A172 (cell line): ENCODE results near the gene ANKRD11. TPM values are rescaled to one million over a fixed set of nuclear protein-coding genes. Genes with fewer than 3 reads are reported as not detected.
A peak's percentile ranks its signal among the peaks of the same experiment; 100 is the strongest.
"Not testable (repeated sequence)": the region's sequence is repeated elsewhere in the genome, so short reads cannot be mapped to it uniquely, and the experiment has no call there.

Experiments
- DNase-seq: peaks from one replicate; pipeline ENCODE4 v3.0.0-alpha.2; 2015; ENCODE audit warnings: low spot score
- total RNA-seq: library from RNA; depleted of rRNA; stranded (reverse); fragments of >200 nt; shearing (Covaris generic); gene quantifications from 2 replicates; pipeline ENCODE4 v1.2.3, GENCODE V29; 2014

Gene ANKRD11
- total RNA-seq, 1 experiment from 2014 or later, result 61.6 TPM

DNA sequence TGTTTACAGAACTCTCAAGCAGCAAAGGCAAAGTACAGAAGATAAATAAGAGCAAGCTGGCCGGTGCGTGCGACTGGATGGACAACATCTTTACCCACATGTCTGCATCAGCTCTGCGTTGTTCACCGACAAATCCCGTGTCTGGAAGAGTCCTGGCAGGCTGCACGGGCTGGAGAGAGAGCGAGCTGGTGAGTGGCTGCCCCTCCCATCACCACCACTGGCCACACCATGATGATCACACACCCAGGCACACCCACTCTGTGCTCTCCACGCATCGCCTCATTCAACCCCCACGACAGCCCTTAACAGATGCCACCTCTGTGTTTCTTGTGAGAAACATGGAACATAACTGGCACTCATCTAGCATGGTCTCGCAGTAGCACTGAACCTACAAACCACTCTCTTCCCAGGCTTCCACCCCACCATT is 59.2 kb downstream of the ANKRD11 start:
- DNase-seq, result no peak

DNA sequence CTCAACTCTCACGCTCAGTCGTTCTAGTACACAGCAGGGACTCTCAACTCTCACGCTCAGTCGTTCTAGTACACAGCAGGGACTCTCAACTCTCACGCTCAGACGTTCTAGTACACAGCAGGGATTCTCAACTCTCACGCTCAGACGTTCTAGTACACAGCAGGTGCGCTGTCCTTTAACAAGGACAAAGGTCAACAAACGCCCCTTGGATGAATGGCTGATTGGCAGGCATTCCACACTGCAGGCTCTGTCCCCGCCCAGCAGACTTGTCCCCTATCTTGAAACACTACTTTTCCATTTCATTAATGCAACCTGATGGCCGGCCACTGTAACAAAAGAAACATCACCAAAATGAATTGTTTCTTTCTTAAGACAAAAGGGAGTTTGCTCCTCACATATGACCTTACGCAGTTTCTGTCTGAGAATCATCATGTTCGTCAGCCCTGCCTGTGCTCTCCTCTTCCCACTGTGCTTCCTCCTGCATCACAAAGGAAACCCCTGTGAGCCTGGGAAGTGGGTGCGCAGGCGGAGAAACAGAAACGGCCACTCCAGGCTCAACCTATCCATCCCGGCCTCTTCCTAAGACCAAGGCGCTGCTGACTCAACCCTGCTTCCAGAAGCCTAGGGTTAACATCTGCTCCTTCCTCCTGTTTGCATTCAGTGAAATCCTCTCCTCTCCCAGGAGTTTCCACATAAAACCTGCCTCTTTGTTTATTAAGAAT is 59.8 kb downstream of the ANKRD11 start:
- DNase-seq, result no peak

DNA sequence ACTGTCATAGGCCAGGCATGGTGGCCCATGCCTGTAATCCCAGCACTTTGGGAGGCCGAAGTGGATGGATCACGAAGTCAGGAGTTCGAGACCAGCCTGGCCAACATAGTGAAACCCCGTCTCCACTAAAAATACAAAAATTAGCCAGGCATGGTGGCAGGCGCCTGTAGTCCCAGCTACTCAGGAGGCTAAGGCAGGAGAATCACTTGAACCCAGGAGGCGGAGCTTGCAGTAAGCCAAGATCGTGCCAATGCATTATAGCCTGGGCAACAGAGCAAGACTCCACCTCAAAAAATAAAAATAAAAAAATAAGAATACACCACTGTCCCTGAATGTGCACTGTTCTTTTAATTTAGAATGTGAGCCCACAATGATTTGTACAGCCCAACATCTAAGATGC is 61.8 kb downstream of the ANKRD11 start:
- not testable (repeated sequence) for DNase-seq

DNA sequence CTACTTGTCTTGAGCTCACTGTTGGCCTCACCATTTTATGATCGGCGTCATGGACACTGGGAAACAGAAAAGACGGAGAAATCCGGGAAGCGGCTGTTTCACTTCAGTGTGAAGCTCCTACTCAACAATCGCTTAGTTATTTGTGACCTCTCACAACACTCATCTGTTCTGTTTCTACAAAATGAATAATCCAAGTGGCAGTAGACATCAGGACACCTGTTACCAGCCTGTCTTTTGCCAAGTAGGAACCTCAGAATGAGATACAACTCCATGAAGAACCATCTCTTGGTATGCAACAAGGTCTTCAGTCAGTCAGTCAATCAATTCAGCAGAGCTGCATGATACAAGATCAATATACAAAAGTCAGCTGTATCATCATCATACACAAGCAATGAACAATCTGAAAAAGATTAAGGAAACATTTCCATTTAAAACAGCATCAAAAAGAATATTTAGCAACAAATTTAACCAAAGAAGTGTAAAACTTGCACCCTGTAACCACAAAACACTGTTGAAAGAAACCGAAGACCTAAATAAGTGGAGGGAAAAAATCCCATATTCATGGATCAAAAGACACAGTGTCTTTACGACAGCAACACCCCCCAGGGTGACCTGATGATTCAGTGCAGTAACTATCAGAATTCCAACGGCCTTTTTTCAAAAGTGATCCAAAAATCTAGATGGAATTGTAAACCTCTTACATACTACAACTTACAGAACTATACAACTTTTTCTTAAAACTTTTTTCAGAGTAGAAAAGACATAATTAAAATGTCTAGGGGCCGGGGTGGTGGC is 63.4 kb downstream of the ANKRD11 start:
- peak; percentile 56 for DNase-seq

DNA sequence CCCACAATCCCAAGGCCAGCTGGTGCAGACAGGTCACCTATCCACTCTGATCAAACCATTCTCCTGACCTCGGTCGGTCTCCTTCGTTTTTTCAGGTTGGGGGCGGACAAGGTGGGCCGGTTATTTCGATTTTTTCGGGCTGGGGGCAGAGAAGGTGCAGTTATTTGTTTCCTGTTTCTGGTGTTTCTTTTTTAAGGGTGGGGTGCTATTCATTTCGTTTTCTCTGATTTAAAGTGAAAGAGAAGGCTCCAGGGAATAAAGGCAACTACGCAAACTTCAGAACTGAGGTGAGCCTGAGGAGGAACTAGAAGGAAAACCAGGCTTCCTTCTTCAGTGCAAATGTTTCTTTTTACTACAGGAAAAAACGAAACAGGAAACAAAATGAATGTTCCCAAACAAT is 64.8 kb downstream of the ANKRD11 start:
- DNase-seq, result no peak

DNA sequence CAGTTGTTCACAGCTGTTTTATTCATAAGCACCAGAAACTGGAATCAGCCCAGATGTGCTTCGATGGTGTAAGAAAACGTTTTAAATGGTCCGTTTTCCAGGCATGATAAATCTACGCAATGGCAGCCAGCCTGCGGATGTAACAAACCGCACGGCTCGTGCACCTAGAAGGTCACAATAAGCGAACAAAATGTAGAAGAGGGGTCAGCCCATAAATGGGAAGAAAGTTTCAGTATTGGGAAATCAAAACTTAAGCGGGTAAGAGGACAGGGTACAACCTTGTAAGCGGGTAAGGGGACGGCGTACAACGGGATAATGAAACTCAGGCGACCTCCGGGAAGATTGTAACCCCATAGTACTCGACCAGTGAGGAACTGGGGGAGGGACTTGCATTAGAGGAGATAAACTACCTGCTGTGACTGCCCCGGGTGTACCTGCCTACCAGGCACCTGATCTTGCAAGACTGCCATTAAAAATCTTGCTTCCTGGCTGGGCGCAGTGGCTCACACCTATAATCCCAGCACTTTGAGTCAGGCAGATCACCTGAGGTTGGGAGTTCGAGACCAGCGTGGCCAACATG is 66.6 kb downstream of the ANKRD11 start:
- DNase-seq, result no peak

DNA sequence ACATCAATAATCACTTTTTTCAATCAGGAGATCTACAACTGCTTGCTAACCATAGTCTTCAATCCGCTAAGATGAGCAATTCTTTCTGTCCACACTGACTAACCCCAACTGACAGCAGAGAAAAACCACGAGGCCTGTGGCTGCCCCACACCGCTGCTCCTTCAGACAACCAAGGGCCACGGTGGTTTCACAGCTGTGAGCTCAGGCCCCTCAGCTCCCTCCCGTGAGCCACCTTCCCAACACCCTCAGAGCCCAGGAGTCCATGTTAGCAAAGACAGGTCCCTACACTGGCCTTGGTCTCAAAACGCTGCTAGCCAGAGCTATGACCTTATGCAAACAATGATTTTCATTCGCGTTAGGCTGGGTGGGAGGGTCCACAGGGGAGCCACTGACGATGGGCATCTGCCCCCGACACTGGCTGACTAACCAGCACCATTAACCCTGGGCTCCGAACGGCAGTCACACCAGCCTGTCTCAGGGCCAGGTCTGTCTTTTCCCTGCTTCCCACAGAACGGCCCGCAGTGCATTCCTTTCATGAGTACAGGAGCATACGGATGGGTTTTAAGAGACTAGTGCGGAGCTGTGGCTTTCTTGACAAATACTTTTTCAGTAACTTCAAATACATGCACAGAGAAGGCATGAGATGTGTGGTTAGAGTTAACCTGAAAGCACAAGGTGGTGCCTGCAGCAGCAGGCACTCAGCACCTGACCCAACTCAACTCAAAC is 67.3 kb downstream of the ANKRD11 start:
- DNase-seq, result peak; percentile 65

DNA sequence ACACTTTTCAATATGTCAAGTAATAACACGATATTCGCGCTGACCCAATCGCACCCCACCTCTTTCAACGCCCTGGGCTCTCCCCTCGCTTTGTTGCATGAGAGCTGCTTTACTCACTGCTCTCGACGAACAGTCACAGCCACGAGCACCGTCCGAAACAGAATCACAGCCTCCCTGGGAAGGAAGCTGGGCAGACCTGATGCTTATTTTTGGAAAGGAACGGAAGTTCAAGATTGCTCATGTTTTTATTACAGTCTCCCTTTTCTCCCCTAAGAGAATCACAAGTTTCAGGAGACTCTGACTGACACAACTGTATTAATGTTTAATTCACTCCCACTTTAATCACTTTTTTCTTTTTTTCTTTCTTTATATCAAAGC is 67.8 kb downstream of the ANKRD11 start:
- DNase-seq, result peak; percentile 66

DNA sequence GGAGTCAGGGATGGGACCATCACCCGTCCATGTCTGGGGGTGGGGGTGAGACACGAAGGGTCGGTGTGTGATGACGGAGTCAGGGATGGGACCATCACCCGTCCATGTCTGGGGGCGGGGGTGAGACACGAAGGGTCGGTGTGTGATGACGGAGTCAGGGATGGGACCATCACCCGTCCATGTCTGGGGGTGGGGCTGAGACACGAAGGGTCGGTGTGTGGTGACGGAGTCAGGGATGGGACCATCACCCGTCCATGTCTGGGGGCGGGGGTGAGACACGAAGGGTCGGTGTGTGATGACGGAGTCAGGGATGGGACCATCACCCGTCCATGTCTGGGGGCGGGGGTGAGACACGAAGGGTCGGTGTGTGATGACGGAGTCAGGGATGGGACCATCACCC is 69.1 kb downstream of the ANKRD11 start:
- not testable (repeated sequence) for DNase-seq

DNA sequence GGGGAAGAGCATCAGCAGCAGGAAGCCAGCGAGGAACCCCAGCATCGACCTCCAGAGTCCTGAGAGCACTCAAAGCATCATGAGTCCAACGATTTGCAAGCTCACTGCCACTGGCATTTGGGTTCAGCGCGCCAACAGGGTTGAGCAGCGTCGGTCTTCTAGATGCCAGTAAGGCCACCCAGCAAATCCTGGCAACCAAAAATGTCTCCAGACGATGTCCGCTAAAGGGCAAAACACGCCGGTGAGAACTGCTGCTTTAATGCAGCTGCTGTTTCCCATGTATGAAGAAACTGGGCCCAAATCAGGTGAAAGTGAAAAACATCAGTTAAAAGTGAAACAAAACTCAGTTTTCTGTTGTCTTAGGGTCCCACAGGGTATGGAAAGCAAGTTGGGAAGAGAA is 70.2 kb downstream of the ANKRD11 start:
- no peak for DNase-seq

DNA sequence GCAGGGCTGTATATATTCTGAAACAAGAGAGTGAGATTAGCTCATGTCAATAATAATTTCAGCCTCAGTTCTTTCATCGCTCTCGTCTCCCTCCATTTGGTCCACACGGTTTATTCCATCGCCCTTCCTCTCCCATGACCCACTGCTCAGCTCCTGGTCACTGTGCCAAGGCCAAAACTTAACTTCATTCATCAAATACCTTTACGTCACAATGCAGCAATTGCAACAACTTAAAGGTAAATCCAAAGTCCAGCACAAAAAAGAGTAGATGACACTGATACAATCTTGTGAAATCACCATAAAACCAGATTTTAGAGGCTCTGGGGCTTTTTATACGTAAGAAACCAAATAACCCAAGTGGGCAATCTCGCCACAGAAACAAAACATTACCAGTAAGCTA is 72.0 kb downstream of the ANKRD11 start:
- no peak for DNase-seq

DNA sequence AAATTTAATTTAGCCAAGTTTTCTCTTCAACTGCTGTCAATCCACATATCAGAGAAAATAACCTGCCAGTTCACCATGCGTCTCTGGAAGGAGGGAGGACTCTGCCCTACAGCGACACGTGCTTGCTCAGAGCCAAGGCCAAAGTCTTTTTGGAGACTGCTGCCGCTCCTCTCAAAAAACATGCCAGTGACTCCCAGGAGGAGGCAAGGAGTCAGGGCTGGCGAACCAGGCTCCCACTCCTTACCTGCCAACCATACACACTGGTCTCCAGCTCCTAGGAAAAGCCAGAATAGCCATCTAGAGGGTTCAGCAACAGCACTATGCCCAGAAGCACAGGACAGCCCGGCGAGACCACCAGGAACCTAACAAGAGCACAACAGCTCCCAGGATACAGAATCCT is 73.0 kb downstream of the ANKRD11 start:
- DNase-seq, result no peak

DNA sequence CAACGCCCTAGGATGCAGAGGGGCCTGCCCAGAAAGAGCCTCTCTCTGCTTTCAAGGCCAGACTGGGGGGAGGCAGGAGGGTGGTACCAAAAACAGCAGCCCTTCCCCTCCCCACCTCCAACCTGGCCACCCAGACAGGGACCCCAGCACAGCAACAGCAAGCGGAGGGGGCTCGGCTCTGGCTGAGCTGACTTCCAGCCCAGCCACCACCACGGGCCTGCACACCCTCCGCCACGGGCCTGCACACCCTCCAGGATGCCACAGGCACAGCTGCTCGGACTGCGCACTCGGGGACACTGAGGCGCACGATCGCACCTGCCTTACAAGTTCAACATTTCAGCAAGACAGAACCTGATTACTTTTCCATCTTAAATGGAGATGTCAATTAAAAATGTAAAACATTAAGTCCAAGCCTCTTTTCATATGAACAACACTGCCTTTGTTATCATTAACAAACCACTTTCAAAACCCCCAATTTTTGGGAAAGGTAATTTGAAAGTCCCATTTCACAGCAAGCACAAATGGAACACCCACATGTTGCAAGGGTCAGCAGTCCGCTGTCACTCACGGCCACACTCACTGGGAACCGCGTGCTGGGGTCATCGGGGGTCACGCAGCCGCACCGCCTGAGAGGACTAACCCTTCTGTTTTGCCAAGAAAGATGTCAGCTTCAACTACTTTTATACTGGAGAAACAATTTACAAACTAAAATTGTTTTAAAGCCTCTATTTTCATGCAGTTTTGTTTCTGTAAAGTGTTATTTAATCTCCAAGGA is 76.4 kb downstream of the ANKRD11 start:
- no peak for DNase-seq

DNA sequence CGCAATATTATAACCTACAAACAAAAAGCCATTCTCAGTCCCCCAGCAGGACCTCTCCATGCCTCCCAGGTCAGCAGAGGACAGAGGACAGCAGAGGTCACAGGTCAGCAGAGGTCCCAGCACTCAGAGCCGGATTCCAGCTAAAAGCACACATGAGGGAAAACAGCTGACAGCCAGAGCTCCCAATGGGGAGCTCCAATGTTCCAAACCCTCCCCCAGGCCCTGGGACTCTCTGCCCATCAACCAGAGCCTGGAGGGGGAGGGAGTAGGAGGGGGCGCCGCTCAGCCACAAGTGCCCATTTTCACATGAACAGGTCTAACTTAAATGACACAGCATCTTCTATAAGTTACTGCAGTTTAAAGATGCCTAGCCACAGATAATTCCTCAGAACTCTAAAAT is 77.5 kb downstream of the ANKRD11 start:
- DNase-seq, result no peak

DNA sequence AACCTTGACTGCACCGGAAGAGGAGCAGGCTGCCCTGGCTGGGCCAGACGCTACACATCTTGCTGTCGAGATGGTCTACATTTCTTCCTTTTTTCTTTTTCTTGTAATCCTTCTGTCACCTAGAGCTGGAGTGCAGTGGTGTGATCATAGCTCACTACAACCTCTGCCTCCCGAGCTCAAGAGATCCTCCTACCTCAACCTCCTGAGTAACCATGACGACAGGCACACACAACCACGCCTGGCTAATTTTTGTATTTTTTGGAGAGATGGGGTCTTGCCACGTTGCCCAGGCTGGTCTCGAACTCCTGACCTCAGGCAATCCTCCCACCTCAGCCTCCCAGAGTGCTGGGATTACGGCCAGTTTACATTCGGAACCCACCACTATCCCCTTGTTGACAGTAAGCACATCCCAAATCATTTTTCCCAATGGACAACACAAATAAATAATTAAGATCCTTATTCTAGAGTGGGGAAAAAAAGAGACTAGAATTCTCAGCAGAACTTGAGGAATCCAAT is 79.0 kb downstream of the ANKRD11 start:
- DNase-seq, result no peak

DNA sequence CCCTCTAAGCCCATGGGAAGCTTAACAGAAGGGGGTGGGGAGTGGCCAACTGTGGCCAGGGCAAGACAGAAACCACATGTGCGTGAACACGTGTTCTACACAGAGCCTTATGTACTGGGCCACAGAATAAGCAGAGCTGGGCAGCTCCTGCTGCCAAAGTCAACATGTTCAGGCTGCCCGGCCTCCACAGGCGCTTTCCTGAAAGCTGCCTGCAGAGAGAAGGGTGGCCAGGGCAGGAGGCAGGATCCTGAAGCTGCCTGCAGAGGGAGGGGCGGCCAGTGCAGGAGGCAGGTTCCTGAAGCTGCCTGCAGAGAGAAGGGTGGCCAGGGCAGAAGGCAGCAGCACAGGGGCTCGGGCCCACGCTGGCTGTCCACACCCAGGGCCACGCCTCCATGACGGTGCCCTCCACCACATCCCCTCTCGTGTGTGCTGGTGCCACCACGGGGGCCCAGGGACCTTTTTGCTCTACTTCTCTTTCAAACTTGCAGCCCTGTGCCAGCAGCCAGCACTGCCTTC is 79.5 kb downstream of the ANKRD11 start:
- DNase-seq, result no peak

DNA sequence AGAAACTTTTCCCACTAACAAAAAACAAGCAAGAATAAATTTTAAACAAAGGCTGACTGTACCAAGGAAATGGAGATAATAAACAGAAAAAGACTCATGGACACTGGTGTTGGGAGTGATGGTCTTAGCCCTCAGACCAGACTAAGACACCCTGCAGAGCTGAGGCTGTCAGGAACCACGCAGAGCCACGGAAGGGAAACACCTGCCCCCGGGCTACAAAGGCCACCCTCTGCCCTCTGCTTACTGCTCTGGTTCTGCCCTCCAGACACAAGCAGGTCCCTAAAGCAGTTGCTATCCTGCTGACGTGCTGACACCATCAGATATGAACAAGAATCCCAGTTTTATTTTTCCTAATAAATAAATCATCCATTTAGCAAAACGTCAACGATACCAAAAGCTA is 80.0 kb downstream of the ANKRD11 start:
- DNase-seq, result no peak

DNA sequence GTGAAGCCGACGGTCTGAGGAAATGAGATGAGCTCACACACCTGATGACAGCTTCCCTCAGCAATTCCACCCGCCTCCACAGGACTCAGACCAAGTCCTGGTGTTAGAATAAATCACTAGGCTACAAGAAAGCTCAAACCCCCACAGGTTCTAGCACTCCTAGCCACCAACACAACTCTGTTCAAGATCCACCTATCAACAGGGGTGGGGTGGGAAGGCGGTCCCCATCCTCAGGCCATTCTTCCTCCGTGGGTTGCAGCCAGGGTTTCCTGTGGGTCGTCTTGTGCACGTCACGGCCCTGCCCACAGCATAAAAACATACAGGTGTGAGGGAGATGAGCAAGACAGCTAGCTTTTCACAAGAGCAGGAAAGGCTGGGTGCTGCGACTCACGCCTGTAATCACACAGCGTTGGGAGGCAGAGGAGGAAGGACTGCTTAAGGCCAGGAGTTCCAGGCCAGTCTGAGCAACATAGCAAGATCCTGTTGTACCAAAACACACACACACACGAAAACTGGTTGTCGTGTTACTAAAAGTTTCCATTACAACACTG is 81.1 kb downstream of the ANKRD11 start:
- DNase-seq, result peak; percentile 41

DNA sequence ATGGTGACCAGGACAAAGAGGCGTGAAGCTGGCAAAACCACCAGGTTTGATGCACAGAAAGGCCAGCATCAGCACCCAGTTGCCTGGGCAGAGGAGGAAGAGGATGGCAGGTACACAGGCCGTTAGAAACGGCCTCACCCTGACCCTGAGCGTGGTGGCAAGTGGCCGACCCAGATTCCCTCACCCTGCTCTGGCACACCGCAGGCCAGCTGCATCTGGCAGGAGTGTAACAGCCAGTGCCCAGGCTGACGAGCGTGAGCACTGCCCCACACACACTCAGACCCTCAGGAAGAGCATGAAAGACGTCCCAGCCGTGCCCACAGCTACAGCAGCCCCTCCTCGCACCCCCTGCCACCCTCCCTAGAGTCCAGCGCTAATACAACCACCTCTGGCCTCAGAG is 82.0 kb downstream of the ANKRD11 start:
- DNase-seq, result no peak

DNA sequence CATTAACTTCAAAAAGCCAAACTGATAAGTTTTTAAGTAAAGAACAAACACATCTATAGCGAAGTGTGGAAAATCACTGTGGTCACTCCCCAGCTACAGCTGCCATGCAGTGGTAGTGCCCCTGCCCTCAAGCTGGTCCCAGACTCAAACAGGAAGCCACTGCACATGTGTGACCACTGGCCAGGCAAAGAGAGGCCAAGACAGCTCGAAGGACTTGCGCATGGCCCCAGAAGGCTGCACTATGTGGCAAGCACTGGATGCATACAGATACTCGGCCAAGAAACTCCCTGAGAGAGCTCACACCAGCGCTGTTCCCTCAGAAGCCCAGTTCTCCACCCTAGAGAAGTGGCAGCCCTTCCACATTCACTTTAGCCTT is 82.4 kb downstream of the ANKRD11 start:
- no peak for DNase-seq
